Type B pancreatic cell (in vitro differentiated cells): ENCODE measurements around the gene CCDC81. TPM values are rescaled to one million over a fixed set of nuclear protein-coding genes. Genes with fewer than 3 reads are reported as not detected.
"Not testable (repeated sequence)": the region's sequence is repeated elsewhere in the genome, so short reads cannot be mapped to it uniquely, and the experiment has no call there.

Source experiments
- DNase-seq: peaks from one replicate; pipeline ENCODE4 v3.0.0; 2021; ENCODE audit warnings: mixed read lengths; ENCODE audit not compliant: unreplicated experiment; ENCODE audit errors: extremely low spot score
- H3K27ac Mint-ChIP-seq: 2 replicates; pipeline ENCODE4 v1.8.0; 2021; ENCODE audit warnings: mild to moderate bottlenecking, mixed read lengths
- H3K27me3 Mint-ChIP-seq: 2 replicates; pipeline ENCODE4 v1.8.0; 2021; ENCODE audit warnings: mixed read lengths
- H3K36me3 Mint-ChIP-seq: 2 replicates; pipeline ENCODE4 v1.8.0; 2021; ENCODE audit warnings: mixed read lengths
- H3K4me1 Mint-ChIP-seq: one replicate; pipeline ENCODE4 v1.8.0; 2021; ENCODE audit warnings: mixed read lengths; ENCODE audit not compliant: unreplicated experiment
- H3K4me3 Mint-ChIP-seq: 2 replicates; pipeline ENCODE4 v1.8.0; 2021; ENCODE audit warnings: mild to moderate bottlenecking, mixed read lengths
- H3K9me3 Mint-ChIP-seq: 2 replicates; pipeline ENCODE4 v1.8.0; 2021; ENCODE audit warnings: mixed read lengths
- total RNA-seq: library from RNA; stranded (reverse); gene quantifications from 2 replicates; pipeline ENCODE4 v1.2.1, GENCODE V29; 2021; ENCODE audit warnings: low replicate concordance
- TF ChIP-seq, protein P1 (sequence below): fragments of 200-600 bp; sonication (generic); conservative IDR thresholded peaks from 2 replicates; pipeline ENCODE4 v1.5.0; 2021; ENCODE audit warnings: antibody characterized with exemption, mild to moderate bottlenecking

Gene CCDC81
- total RNA-seq, 1 donor from 2014 or later: 3.2 TPM

DNA sequence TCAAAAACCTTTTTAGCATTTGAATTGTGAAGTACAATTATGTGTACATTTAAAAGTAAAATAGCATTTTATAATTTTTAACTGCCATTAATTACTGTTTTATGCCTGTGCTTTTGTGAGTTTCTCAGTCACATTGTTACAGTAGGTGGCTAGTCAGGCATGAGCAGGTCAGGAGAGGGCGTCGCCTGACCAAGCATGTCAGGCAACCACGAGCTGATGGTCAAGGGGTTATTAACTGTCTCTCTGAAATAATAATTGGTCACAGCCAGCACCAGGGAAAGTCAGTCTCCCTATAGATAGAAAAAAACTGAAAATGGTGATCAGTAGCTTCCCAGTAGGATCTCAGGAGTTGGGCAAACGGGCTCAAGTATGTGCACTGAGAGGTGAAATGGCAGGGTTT, 19.4 kb upstream of the CCDC81 start:
- H3K27me3 Mint-ChIP-seq: no peaks in the 10 kb centered on the region

DNA sequence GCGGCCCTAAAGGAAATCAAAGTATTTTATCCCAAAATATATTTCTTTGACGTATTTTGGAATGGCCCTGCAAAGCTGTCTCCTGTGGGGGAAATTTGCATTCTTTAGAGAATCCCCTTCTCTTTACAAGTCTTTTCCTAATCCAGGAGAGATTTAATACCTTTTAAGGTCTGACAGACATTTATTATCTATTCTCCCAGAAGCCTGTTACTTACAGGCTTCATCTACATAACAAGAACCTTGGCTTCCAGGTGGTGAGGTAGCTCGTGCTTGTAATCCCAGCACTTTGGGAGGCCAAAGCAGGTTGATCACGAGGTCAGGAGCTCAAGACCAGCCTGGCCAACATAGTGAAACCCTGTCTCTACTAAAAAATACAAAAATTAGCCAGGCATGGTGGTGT, 17.3 kb upstream of the CCDC81 start:
- H3K4me3 Mint-ChIP-seq, H3K27me3 Mint-ChIP-seq, DNase-seq, H3K27ac Mint-ChIP-seq, H3K36me3 Mint-ChIP-seq, H3K4me1 Mint-ChIP-seq, H3K9me3 Mint-ChIP-seq: not testable (repeated sequence)

More for the DNA sequence above, 19.4 kb upstream of the CCDC81 start:
- TF ChIP-seq, protein P1, sequence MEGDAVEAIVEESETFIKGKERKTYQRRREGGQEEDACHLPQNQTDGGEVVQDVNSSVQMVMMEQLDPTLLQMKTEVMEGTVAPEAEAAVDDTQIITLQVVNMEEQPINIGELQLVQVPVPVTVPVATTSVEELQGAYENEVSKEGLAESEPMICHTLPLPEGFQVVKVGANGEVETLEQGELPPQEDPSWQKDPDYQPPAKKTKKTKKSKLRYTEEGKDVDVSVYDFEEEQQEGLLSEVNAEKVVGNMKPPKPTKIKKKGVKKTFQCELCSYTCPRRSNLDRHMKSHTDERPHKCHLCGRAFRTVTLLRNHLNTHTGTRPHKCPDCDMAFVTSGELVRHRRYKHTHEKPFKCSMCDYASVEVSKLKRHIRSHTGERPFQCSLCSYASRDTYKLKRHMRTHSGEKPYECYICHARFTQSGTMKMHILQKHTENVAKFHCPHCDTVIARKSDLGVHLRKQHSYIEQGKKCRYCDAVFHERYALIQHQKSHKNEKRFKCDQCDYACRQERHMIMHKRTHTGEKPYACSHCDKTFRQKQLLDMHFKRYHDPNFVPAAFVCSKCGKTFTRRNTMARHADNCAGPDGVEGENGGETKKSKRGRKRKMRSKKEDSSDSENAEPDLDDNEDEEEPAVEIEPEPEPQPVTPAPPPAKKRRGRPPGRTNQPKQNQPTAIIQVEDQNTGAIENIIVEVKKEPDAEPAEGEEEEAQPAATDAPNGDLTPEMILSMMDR: no peak
- Mint-ChIP-seq H3K9me3 (peaks cover 4% of the 10 kb centered on the region), H3K4me1 (peaks cover 9% of the 10 kb centered on the region), H3K27ac (no peak overlapping the region), H3K36me3 (no peaks in the 10 kb centered on the region), H3K4me3 (no peak overlapping the region)
- no peak for DNase-seq

DNA sequence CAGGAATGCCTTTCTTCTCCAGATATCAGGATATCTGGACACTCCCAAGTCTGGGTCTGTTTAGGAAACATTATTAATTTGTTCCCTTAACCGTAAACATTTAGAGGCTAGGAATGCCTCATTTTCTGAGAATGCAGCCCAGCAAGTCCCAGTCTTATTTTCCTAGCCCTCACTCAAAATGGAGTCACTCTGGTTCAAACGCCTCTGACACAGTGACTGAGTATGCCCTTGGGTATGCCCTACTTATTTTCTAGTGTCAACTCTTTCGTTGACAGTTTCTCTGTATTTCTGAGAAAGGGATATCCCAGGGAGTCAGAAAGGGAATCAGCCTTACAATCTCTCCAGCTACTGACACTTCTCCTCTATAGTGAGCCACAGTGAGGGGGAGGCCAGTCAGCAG, 16.0 kb upstream of the CCDC81 start:
- Mint-ChIP-seq H3K4me1 (peaks cover 9% of the 10 kb centered on the region), H3K27me3 (no peaks in the 10 kb centered on the region), H3K27ac (peak overlapping the region; percentile 71), H3K4me3 (no peak overlapping the region), H3K9me3 (peaks cover 9% of the 10 kb centered on the region), H3K36me3 (no peaks in the 10 kb centered on the region)
- TF ChIP-seq, protein P1: no peak
- DNase-seq: no peak

DNA sequence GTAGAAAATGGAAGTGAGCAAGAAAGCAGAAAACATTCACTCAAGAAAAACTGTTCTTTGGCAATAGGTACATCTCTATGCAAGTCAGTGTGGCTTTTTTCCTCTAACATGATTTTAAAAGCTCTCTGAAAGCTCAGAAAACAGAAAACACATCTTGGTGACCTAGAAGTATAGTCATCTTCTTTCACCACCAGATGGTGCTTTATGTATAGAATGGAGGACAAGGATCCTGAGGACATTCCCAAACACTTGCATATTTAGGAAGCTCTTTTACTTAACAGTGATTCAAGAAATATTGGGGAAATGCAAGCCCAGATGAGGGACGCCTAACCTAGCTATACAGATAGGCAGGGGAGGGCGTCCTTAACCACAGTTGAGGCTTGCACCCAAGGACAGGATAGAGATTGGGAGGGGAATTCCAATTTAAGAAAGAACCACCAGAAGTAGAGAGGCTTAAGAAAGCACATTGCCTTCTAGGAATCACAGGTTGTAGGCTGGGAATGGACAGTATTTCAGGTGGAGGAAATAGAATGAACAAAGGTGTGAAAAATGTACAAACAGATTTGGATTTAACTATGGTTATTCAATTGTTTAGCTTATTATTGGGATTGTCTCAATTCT, 13.8 kb upstream of the CCDC81 start:
- TF ChIP-seq, protein P1: peak; percentile 58
- Mint-ChIP-seq H3K27ac (no peak overlapping the region), H3K4me3 (no peak overlapping the region), H3K4me1 (peaks cover 9% of the 10 kb centered on the region), H3K9me3 (peaks cover 14% of the 10 kb centered on the region), H3K36me3 (no peaks in the 10 kb centered on the region), H3K27me3 (no peaks in the 10 kb centered on the region)
- no peak for DNase-seq

DNA sequence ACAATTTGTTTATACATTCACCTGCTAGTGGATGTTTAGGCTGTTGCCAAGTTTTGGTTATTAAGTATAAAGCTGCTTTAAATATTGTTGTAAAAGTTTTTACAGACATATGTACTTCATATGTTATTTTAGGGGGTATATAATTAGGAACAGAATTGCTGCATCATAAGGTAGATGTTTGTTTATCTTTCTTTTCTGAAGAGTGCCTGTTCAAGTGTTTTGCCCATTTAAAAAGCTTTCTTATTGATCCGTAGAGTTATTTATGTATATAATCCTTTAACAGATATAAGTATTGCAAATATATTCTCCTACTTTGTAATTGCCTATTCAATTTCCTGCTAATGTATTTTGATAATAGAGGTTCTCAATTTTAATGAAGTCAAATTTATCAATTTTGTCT, 11.3 kb upstream of the CCDC81 start:
- Mint-ChIP-seq H3K27ac (no peak overlapping the region), H3K4me1 (peaks cover 9% of the 10 kb centered on the region), H3K27me3 (no peaks in the 10 kb centered on the region), H3K4me3 (no peak overlapping the region), H3K9me3 (peaks cover 10% of the 10 kb centered on the region), H3K36me3 (no peaks in the 10 kb centered on the region)
- TF ChIP-seq, protein P1: no peak
- DNase-seq: no peak

DNA sequence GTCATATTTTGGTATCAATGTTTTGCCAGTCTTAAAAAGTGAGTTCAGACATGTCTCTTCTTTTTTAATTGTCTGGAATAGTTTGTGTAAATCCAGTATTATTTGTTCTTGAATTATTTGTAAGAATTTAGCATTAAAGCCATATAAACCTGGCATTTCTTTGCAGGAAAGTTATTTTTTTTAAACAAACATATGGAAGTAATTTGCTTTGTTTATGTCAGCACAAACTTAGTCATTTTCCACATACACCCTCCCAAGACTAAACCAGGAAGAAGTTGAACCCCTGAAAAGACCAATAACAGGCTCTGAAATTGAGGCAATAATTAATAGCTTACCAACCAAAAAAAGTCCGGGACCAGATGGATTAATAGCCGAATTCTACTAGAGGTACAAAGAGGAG, 9.1 kb upstream of the CCDC81 start:
- Mint-ChIP-seq H3K4me1 (peaks cover 6% of the 10 kb centered on the region), H3K4me3 (no peak overlapping the region), H3K9me3 (peaks cover 20% of the 10 kb centered on the region), H3K36me3 (no peaks in the 10 kb centered on the region), H3K27me3 (no peaks in the 10 kb centered on the region), H3K27ac (no peak overlapping the region)
- TF ChIP-seq, protein P1: no peak
- DNase-seq: no peak
